GM18517 (cell line): ENCODE results near the gene DNAH1.

ENCODE experiments used
- ATAC-seq: cut with Tn5 transposase; IDR thresholded peaks from one replicate; pipeline ENCODE4 v1.9.1; 2021; ENCODE audit warnings: mild to moderate bottlenecking, moderate library complexity; ENCODE audit not compliant: unreplicated experiment

The DNAH1 gene

DNA sequence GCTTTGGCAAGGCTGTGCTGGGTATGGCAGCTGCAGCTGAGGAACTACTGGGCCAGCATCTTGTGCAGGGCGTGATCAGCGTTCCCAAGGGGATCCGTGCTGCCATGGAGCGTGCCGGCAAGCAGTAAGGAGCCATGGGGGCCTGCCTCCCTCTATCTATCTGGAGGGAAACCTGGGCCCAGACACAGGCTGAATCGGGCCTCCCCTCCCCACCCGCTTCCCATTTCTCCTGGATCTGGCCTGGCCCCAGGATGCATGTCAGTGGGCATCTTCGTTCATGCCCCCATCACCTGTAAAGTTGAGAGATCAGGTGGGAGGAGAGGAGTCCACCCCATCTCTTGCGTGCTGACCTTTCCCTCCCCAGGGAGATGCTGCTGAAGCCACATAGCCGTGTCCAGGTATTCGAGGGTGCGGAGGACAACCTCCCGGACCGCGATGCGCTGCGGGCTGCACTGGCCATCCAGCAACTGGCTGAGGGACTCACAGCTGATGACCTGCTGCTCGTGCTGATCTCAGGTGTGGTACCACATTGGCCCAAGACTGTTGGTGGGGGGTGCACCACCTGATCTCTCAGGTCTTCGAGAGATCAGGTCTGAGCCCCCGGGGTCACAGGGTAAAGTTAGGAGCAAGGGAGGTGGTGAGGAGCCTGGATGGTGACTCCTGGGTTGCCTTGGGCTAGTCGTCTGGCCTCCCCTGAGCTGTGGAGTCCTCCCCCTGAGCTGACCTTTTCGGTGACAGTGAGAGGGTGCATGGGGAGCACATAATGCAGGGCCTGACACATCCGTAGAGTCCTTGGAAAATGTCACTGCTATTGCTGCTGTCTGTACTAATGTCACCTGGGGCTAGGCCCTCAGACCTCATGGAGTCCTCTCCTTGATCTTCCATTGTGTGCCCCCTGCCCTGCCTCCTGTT is 25.3 kb upstream of the DNAH1 start:
- ATAC-seq, result no peak

- no peak for ATAC-seq
Observed at GRCh38 chr3:52291508-52292181, 24.5 kb upstream of the DNAH1 start.

GRCh38 chr3:52292247-52293065 is 23.7 kb upstream of the DNAH1 start:
- ATAC-seq, result no peak

GRCh38 chr3:52293491-52294319 is 22.4 kb upstream of the DNAH1 start:
- no peak for ATAC-seq

- ATAC-seq, result no peak
Observed at GRCh38 chr3:52294320-52295150, 21.6 kb upstream of the DNAH1 start.

GRCh38 chr3:52295671-52296208 is 20.4 kb upstream of the DNAH1 start:
- no peak for ATAC-seq

DNA sequence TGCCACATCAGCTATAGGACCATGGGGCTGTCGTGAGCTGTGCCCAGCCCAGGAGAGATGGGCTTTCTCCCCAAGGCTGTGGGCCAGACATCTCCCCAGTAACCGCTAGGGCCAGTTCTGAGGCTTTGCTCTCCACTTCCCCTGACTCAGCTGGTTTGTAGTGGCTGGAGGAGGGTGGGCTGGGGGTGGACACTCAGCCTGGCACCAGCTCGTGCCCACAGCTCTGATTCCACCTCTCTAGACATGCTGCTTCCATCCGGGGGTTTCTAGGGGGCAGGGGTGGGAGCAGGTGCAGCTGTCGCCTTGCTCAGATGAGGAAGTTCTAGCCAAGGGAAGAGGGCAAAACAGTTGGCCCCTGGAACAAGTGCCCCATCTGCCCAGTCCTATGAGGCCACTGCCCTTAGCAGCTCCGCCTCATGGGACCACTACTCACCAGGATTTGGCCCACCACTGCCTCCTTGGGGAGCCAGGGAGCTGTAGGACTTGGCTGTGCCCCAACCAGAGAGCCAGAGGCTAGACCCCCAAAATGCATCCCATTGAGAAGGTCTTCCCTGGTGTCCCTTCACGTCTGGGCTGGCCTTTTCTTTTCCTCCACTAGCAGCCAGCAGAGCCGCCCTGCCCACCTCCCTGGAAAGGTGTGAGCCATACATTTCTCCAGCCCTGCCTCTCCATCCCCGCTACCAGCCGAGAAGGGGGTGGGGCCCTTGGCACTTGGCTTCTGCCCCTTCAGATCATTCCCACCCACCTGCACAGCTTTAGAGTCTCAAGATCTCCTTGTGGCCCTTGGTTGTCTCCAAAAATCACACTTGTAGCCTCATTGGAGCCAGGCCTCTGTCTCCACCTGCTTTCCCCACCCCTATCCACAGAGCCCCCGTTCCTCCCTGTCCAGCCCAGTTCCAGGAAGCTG is 18.6 kb upstream of the DNAH1 start:
- no peak for ATAC-seq

DNA sequence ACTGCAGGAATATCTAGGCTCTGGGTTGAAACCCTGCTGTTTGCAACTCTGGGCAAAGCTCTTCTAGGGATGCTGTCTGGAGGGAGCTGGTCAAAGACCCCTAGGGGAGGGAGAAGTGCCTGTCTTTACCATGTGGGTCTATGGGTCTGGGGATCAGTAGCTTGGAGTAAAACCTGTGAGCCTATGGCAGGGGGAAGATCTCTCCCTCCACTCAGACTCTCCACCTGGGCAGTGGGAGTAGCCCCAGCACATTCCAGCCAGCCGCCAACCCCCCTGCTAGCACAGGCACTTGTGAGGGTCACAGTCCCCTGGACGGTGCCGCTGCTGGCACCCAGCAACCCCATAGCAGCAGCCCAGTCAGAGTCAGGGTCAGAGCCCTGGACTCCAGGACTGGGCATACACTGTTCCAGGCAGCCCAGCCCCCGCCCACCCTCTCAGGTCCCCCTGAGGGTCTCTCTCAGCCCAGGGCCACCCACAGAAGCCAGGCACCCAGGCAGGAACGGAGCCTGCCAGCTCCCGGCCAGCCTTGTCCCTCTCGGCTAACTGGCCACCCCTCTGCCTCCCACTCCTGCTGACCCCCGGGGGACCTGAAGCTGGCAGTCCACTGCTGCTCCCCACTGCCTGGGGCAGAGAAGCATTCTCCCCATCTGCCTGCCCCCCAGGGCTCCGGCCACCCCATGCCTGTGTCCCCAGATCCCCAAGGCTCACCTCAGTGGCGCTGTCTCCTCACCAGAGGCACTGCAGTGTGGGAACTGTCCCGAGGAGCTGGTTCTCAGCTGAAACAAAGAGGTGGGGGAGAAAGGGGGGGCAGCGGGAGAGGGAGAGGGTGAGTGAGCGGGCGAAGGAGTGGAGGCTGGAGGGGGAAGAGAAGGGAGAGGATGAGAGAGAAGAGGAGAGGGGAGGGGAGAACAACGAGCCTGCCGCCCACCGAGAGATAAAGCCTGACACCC is 17.7 kb upstream of the DNAH1 start:
- no peak for ATAC-seq

DNA sequence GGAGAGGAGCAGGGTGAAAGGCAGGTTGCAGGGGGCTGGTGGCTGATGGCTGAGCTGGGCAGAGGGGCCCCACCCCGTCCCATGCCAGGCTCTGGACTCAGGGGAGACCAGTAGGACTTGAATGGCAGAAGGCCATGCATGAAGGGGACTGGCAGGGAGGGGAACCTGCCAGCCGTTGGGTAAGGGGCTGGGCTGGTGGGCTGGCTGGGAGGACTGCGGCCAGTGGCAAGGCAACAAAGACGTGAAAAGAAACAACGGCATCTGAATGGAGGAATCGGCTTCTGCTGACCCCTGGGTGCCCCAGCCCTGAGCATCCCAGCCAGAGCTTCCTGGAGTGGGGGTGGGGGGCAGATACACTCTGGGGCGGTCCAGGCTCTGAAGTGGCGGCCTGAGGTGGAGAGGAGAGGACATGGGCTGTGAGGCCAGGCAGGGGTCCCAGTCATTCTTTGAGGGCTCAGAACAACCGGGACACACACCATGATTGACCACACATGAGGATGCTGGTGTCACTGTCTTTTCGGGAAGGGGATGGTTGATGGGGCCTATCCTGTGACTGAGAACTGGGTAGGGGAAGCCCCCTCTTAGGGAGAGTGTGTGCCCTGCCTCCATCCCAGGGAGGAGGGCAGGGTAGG is 16.8 kb upstream of the DNAH1 start:
- no peak for ATAC-seq

- no peak for ATAC-seq
Observed at GRCh38 chr3:52299879-52300611, 16.1 kb upstream of the DNAH1 start.

DNA sequence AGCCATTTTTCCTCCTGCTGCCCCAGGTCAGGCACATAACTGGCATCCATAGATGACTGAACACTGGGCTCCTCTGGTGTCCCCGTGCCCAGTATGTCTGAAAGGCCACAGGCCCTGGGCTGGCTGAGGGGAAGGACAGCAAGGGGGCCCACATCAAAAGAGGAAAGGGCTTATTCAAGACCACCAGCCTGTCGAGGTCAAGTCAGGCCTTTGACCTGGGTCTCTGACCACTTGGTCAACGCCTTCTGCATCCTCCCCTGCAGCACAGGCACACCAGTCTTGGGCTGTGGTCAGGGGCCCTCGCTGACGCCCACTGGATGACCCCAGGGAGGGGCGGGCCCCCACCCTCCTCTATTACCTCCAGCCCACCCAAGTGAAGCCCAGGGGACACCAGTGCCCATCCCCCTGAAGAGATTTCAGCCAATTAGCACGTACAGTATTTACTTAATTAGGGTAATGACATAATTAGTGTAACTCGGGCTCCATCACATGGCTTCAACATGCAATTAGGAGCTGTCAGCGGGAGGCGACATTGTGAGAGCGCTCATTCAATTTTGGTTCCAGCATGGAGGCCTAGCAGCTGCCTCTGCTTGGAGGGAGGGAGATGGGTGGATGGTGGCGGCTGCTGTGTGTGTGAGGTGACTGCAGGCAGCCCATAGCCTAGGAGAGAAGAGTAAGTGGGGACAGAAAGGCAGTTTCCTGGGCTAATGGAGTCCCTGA is 13.5 kb upstream of the DNAH1 start:
- ATAC-seq, result no peak

DNA sequence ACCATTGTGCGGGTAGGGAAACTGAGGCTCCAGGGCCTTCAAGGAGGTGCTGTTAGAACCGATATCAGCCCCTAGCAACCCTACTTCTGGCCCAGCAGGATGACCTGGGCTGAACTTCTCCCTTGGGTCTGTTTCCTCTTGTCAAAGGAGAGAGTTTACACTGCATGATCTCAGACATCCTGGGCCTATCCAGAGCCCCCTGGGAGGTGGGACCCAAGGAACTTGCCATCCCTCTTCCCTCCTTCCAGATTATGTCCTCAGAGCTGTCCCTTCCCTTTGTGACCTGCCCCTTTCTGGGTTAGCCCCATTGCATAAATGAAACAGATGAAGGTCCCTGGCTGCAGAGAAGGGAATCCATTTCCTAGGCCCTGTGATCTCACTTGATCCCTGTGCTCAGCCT is 12.3 kb upstream of the DNAH1 start:
- no peak for ATAC-seq

- no peak for ATAC-seq
Observed at GRCh38 chr3:52305926-52306325, 10.2 kb upstream of the DNAH1 start.

DNA sequence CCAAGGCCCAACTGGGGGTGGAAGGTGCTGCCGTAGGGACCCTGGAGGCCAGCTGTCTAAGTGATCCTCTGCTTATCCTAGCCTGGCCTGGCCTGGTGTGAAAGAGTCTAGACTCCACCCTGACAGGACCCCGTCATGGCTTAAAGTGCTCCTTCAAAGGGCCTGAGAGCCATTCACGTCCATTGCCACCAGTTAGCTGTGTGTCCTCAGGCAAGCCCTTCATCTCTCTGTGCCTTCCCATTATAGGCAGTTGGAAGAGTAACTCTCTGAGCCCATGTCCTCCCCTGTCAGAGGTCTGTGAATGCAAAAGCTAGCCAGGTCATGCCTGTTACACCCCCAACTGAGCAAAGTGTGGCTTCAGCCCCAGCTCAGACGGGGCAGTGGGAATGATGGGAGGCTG is 9.1 kb upstream of the DNAH1 start:
- ATAC-seq, result no peak

- ATAC-seq, result no peak
Observed at GRCh38 chr3:52308308-52308707, 7.8 kb upstream of the DNAH1 start.
